Gastroesophageal sphincter (tissue), 4 donors: Measurements from ENCODE around the gene LRP1B. TPM values are rescaled to one million over a fixed set of nuclear protein-coding genes. Genes with fewer than 3 reads are reported as not detected.

Source experiments
- ATAC-seq: fragments of 150-250 bp; one replicate; pipeline ENCODE4 v1.9.1; 2016; ENCODE audit warnings: mild to moderate bottlenecking, moderate library complexity
- H3K27ac ChIP-seq, 4 donors: fragments of 200-600 bp; sonication (generic) in 3 of 4; 1 replicate in 3 of 4; 2 replicates in 1 of 4; pipeline ENCODE4 v1.5.1; 2016 to 2019
- H3K27me3 ChIP-seq: fragments of 200-600 bp; sonication (generic); one replicate; pipeline ENCODE4 v1.5.1; 2019
- H3K36me3 ChIP-seq, 2 donors: fragments of 200-600 bp; sonication (generic); one replicate each; pipeline ENCODE4 v1.5.1; 2019; ENCODE audit warnings: control low read depth in 1 of 2
- H3K4me1 ChIP-seq, 3 donors: fragments of 200-600 bp; sonication (generic); 1 replicate in 2 of 3; 2 replicates in 1 of 3; pipeline ENCODE4 v1.5.1; 2016 to 2019; ENCODE audit warnings: control low read depth in 2 of 3
- H3K4me3 ChIP-seq, 2 donors: fragments of 200-600 bp; sonication (generic); one replicate each; pipeline ENCODE4 v1.5.1; 2019; ENCODE audit warnings: mild to moderate bottlenecking in 1 of 2, moderate library complexity in 1 of 2
- H3K9me3 ChIP-seq, 3 donors: fragments of 200-600 bp; sonication (generic); one replicate each; pipeline ENCODE4 v1.5.1; 2017 to 2019; ENCODE audit warnings: control low read depth in 2 of 3
- CTCF ChIP-seq, 4 experiments: fragments of 200-600 bp in 2 of 4; fragments of 450-650 bp in 2 of 4; sonication (generic) in 1 of 4; IDR thresholded peaks; one replicate each; pipeline ENCODE4 v1.5.1; 2017 to 2019; ENCODE audit warnings: antibody characterized with exemption in 4 of 4, mild to moderate bottlenecking in 2 of 4, moderate library complexity in 2 of 4
- EP300 ChIP-seq: sonication (generic); formaldehyde crosslinking; IDR thresholded peaks from one replicate; pipeline ENCODE4 v1.6.1; 2017; ENCODE audit warnings: antibody characterized with exemption, mild to moderate bottlenecking
- POLR2A ChIP-seq, 2 donors: fragments of 450-650 bp; IDR thresholded peaks; one replicate each; pipeline ENCODE4 v1.6.1; 2017; ENCODE audit warnings: antibody characterized with exemption in 2 of 2, mild to moderate bottlenecking in 2 of 2, moderate library complexity in 1 of 2
- POLR2AphosphoS5 ChIP-seq: sonication (generic); formaldehyde crosslinking; IDR thresholded peaks from one replicate; pipeline ENCODE4 v1.6.1; 2017; ENCODE audit warnings: antibody characterized with exemption
- WGBS, 2 donors: methylation state at CpG; one replicate each; pipeline ENCODE4 v1.1.5; 2018; ENCODE audit warnings: low coverage in 1 of 2; 5-methylcytosine and 5-hydroxymethylcytosine counted together
- total RNA-seq, 4 donors: library from RNA; depleted of rRNA; stranded (reverse); fragments of >200 nt; gene quantifications; one replicate each; pipeline ENCODE4 v1.1.0, GENCODE V29; 2016

Gene LRP1B
- total RNA-seq, 4 donors from 2014 or later, result 0.27 to 20.7 (median 3.2) TPM

GRCh38 chr2:141601511-141602152 lies 529.2 kb downstream of the LRP1B start:
- TF ChIP-seq EP300, result no peak
- no peak for TF ChIP-seq POLR2A (IDR thresholded peaks at IDR 0.05)
- no peak for TF ChIP-seq POLR2AphosphoS5
- no peak for TF ChIP-seq CTCF (IDR thresholded peaks at IDR 0.05)
- no peaks in the 10 kb centered on the region for H3K9me3 ChIP-seq
- no peaks in the 10 kb centered on the region for H3K36me3 ChIP-seq
- 70 to 100% methylated on average over 1 to 8 of the region's 8 CpGs for WGBS, 2 donors
- no peak for ATAC-seq
- H3K27ac ChIP-seq, result no peak overlapping the region
- no peaks in the 10 kb centered on the region for H3K27me3 ChIP-seq
- H3K4me3 ChIP-seq, result no peak overlapping the region
- no peaks in the 10 kb centered on the region for H3K4me1 ChIP-seq

GRCh38 chr2:141599721-141600120 lies 531.1 kb downstream of the LRP1B start:
- H3K9me3 ChIP-seq, result no peaks in the 10 kb centered on the region
- ATAC-seq, result no peak

GRCh38 chr2:141598982-141599381 lies 531.8 kb downstream of the LRP1B start:
- no peak for ATAC-seq
- 44 to 71% methylated on average over 1 of the region's 2 CpGs for whole genome bisulfite sequencing, 2 donors

More at GRCh38 chr2:141599721-141600120, 531.1 kb downstream of the LRP1B start:
- H3K27ac ChIP-seq, result no peak overlapping the region
- H3K27me3 ChIP-seq, result no peaks in the 10 kb centered on the region
- H3K4me3 ChIP-seq, result no peak overlapping the region
- TF ChIP-seq POLR2AphosphoS5 (no peak), CTCF (IDR thresholded peaks at IDR 0.05) (no peak), POLR2A (IDR thresholded peaks at IDR 0.05) (no peak), EP300 (no peak)
- H3K4me1 ChIP-seq, result no peaks in the 10 kb centered on the region
- 78 to 91% methylated on average over 4 of the region's 4 CpGs for WGBS, 2 donors
- no peaks in the 10 kb centered on the region for H3K36me3 ChIP-seq

GRCh38 chr2:141595316-141595920 lies 535.4 kb downstream of the LRP1B start:
- Histone ChIP-seq H3K4me3 (no peak overlapping the region), H3K27ac (no peak overlapping the region), H3K36me3 (no peaks in the 10 kb centered on the region), H3K4me1 (no peaks in the 10 kb centered on the region), H3K27me3 (no peaks in the 10 kb centered on the region), H3K9me3 (no peaks in the 10 kb centered on the region)
- 74% methylated on average over 3 of the region's 3 CpGs for WGBS, 2 donors
- ATAC-seq, result no peak
- no peak for TF ChIP-seq POLR2AphosphoS5
- no peak for TF ChIP-seq POLR2A (IDR thresholded peaks at IDR 0.05)
- no peak for TF ChIP-seq CTCF (IDR thresholded peaks at IDR 0.05)
- TF ChIP-seq EP300, result no peak

More at GRCh38 chr2:141598982-141599381, 531.8 kb downstream of the LRP1B start:
- H3K4me3 ChIP-seq, result no peak overlapping the region
- TF ChIP-seq EP300, result no peak
- no peak for TF ChIP-seq POLR2AphosphoS5
- TF ChIP-seq CTCF (IDR thresholded peaks at IDR 0.05), result no peak
- no peak for TF ChIP-seq POLR2A (IDR thresholded peaks at IDR 0.05)
- H3K9me3 ChIP-seq, result no peaks in the 10 kb centered on the region
- no peaks in the 10 kb centered on the region for H3K36me3 ChIP-seq
- no peaks in the 10 kb centered on the region for H3K4me1 ChIP-seq
- H3K27me3 ChIP-seq, result no peaks in the 10 kb centered on the region
- H3K27ac ChIP-seq, result no peak overlapping the region

- H3K27me3 ChIP-seq, result no peaks in the 10 kb centered on the region
- no peaks in the 10 kb centered on the region for H3K4me1 ChIP-seq
- TF ChIP-seq POLR2AphosphoS5 (no peak), EP300 (no peak), CTCF (IDR thresholded peaks at IDR 0.05) (no peak), POLR2A (IDR thresholded peaks at IDR 0.05) (no peak)
- no peak for ATAC-seq
- H3K4me3 ChIP-seq, result no peak overlapping the region
- 60 to 76% methylated on average over 3 of the region's 3 CpGs for WGBS, 2 donors
- H3K9me3 ChIP-seq, result no peaks in the 10 kb centered on the region
- H3K27ac ChIP-seq, result no peak overlapping the region
- no peaks in the 10 kb centered on the region for H3K36me3 ChIP-seq
Observed at GRCh38 chr2:141591787-141592186, 539.0 kb downstream of the LRP1B start.
